Panc1 (cell line): ENCODE data around the gene LMBR1L. TPM values are rescaled to one million over a fixed set of nuclear protein-coding genes. Genes with fewer than 3 reads are reported as not detected.

ENCODE experiments used
- ATAC-seq: fragments of 200-7000 bp; cut with Tn5 transposase; 2 replicates; pipeline ENCODE4 v1.9.1; 2020; ENCODE audit warnings: mild to moderate bottlenecking, moderate library complexity
- BruUV-seq: library from RNA; stranded (reverse); fragments of 400-500 nt; replicated peaks from 2 replicates; lab custom pipeline; 2021; lab: Mats Ljungman, UMichigan
- CTCF ChIA-PET: fragments of 300-600 bp; sonication (Branson Sonifier 250); formaldehyde crosslinking; loops from one replicate; lab custom pipeline; 2022; ENCODE audit warnings: antibody characterized with exemption; lab: Charles Lee
- POLR2A ChIA-PET: fragments of 300-600 bp; sonication (Branson Sonifier 250); formaldehyde crosslinking; loops from one replicate; lab custom pipeline; 2022; ENCODE audit warnings: antibody characterized with exemption; lab: Charles Lee
- DNase-seq: peaks from one replicate; pipeline ENCODE4 v3.0.0-alpha.2; 2010; ENCODE audit warnings: low read depth, low spot score
- H3K27ac ChIP-seq: 2 replicates; pipeline ENCODE4 v1.5.1; 2011; ENCODE audit warnings: mild to moderate bottlenecking, low read length, inconsistent platforms
- H3K27me3 ChIP-seq: fragments of 200-500 bp; sonication (Bioruptor generic); 2 replicates; pipeline ENCODE4 v1.6.0; 2014; ENCODE audit warnings: low read length, inconsistent platforms; ENCODE audit not compliant: control insufficient read depth, insufficient read depth
- H3K36me3 ChIP-seq: fragments of 200-500 bp; sonication (Bioruptor generic); 2 replicates; pipeline ENCODE4 v1.5.1; 2014; ENCODE audit warnings: inconsistent platforms, mild to moderate bottlenecking, low read length, moderate library complexity; ENCODE audit not compliant: control insufficient read depth, insufficient read depth
- H3K4me1 ChIP-seq: 2 replicates; pipeline ENCODE4 v1.5.1; 2011; ENCODE audit warnings: inconsistent platforms, mild to moderate bottlenecking, low read length, moderate library complexity; ENCODE audit not compliant: control insufficient read depth, insufficient read depth
- H3K4me3 ChIP-seq, 2 experiments: 2 replicates each; pipeline ENCODE4 v1.5.1; 2011 to 2012; ENCODE audit warnings: low read depth in 2 of 2, low read length in 2 of 2, mild to moderate bottlenecking in 2 of 2, inconsistent platforms in 1 of 2, moderate library complexity in 1 of 2
- H3K9me3 ChIP-seq: fragments of 200-500 bp; sonication (Bioruptor generic); 2 replicates; pipeline ENCODE4 v1.5.1; 2014; ENCODE audit warnings: low read depth, mild to moderate bottlenecking, inconsistent platforms, low read length, moderate library complexity; ENCODE audit not compliant: control insufficient read depth, insufficient read depth
- CTCF ChIP-seq: fragments of 450-650 bp; IDR thresholded peaks from 2 replicates; pipeline ENCODE4 v1.5.1; 2017; ENCODE audit warnings: mild to moderate bottlenecking
- POLR2AphosphoS5 ChIP-seq: IDR thresholded peaks from 2 replicates; pipeline ENCODE4 v1.6.1; 2012; ENCODE audit warnings: mild to moderate bottlenecking, low read depth, low read length, moderate library complexity
- REST ChIP-seq, 2 experiments: IDR thresholded peaks; 2 replicates each; pipeline ENCODE4 v1.6.1; 2011 to 2012; ENCODE audit warnings: low read depth in 2 of 2, control low read depth in 1 of 2, low read length in 1 of 2, mild to moderate bottlenecking in 1 of 2, moderate library complexity in 1 of 2; ENCODE audit not compliant: insufficient read depth in 1 of 2
- SIN3A ChIP-seq: IDR thresholded peaks from 2 replicates; pipeline ENCODE4 v1.6.1; 2012; ENCODE audit warnings: low read depth, mild to moderate bottlenecking, low read length, moderate library complexity, borderline replicate concordance; ENCODE audit not compliant: insufficient read depth
- TCF7L2 ChIP-seq: IDR thresholded peaks from 2 replicates; pipeline ENCODE4 v1.6.1; 2011; ENCODE audit warnings: mild to moderate bottlenecking, low read depth, low read length, inconsistent platforms
- in situ Hi-C: cut with HindIII; loops from 2 replicates; pipeline ENCODE4 v1.10.0; 2016; ENCODE audit warnings: low sequenced_read_pairs, low pct_unique_long_range_greater_than_20kb
- intact Hi-C: fragments of 100-400 bp; cut with micrococcal nuclease; formaldehyde crosslinking; loops from one replicate; pipeline ENCODE4 v1.10.0; 2022; ENCODE audit not compliant: unreplicated experiment
- total RNA-seq: library from RNA; stranded (reverse); gene quantifications from one replicate; pipeline ENCODE4 v1.2.1, GENCODE V29; 2021; ENCODE audit not compliant: unreplicated experiment

Gene LMBR1L
- total RNA-seq, 1 experiment from 2014 or later, result 34.4 TPM

- intact Hi-C loops (loop anchor here (5.0 kb wide), 1 partner anchor 59 kb away; the partner anchor contains the start of gene KMT2D), in situ Hi-C loops (no loop called here)
- Histone ChIP-seq H3K4me3 (no peak overlapping the region), H3K9me3 (no peaks in the 10 kb centered on the region), H3K36me3 (no peaks in the 10 kb centered on the region), H3K27ac (no peak overlapping the region), H3K4me1 (no peaks in the 10 kb centered on the region), H3K27me3 (no peaks in the 10 kb centered on the region)
- ATAC-seq (peak; percentile 94), DNase-seq (peak; percentile 72)
- ChIA-PET POLR2A (interaction anchor here (0.6 kb wide), 1 partner anchor 43 kb away, joined by 8 read pairs; no protein-coding TSS in a partner anchor), CTCF (interaction anchor here (0.6 to 2.7 kb wide), 8 partner anchors 9 to 150 kb away, joined by 3 to 47 read pairs (median 4); partner anchors contain the start of genes DHH, LMBR1L, RHEBL1 and WNT10B)
- no peak for TF ChIP-seq SIN3A
- TF ChIP-seq CTCF, result peak; percentile 85
- BruUV-seq, result no TSS peak
These were observed 10.5 kb upstream of the LMBR1L start for GRCh38 chr12:49121047-49121696.

GRCh38 chr12:49111206-49111605 is 559 bp upstream of the LMBR1L start:
- DNase-seq, result no peak
- no peaks in the 10 kb centered on the region for H3K27me3 ChIP-seq
- ChIA-PET CTCF (interaction anchor here (0.6 to 1.4 kb wide), 5 partner anchors 8 to 47 kb away, joined by 3 to 6 read pairs (median 4); no protein-coding TSS in a partner anchor), POLR2A (no interaction called here)
- no peaks in the 10 kb centered on the region; the same call in 1 of the 2 replicates for H3K36me3 ChIP-seq
- H3K4me3 ChIP-seq, result peak overlapping the region; percentile 92
- BruUV-seq, result no TSS peak
- H3K27ac ChIP-seq, result peak overlapping the region; percentile 80
- TF ChIP-seq CTCF (no peak), SIN3A (no peak), TCF7L2 (no peak), REST (IDR thresholded peaks at IDR 0.05; ENCODE audit: insufficient read depth in 1 of 2, low read depth in 2 of 2, low read length in 1 of 2) (no peak), POLR2AphosphoS5 (no peak)
- intact Hi-C loops, result no loop called here
- H3K4me1 ChIP-seq, result peaks cover 14% of the 10 kb centered on the region
- no peaks in the 10 kb centered on the region for H3K9me3 ChIP-seq
- peak; percentile 15 for ATAC-seq
- in situ Hi-C loops, result no loop called here
